MCF 10A (cell line): ENCODE measurements around the gene RNF150. TPM values are rescaled to one million over a fixed set of nuclear protein-coding genes. Genes with fewer than 3 reads are reported as not detected.

ENCODE experiments used
- BruUV-seq: library from RNA; stranded (reverse); fragments of 400-500 nt; replicated peaks from 2 replicates; lab custom pipeline; 2021; lab: Mats Ljungman, UMichigan
- CTCF ChIA-PET: fragments of 300-600 bp; sonication (Branson Sonifier 250); formaldehyde crosslinking; extraction: SDS; loops from one replicate; lab custom pipeline; 2021; ENCODE audit warnings: antibody characterized with exemption, inconsistent platforms; lab: Yijun Ruan, JAX
- POLR2A ChIA-PET: fragments of 300-600, 350-650 bp; sonication (Branson Sonifier 250); formaldehyde crosslinking; extraction: SDS; loops from one replicate; lab custom pipeline; 2020; ENCODE audit warnings: antibody characterized with exemption, inconsistent platforms; lab: Yijun Ruan, JAX
- DNase-seq: peaks from one replicate; pipeline ENCODE4 v3.0.0-alpha.2; 2018; ENCODE audit not compliant: unreplicated experiment
- H3K27ac Mint-ChIP-seq: one replicate; pipeline ENCODE4 v1.8.0; 2022; ENCODE audit warnings: mild to moderate bottlenecking, low read depth, mixed read lengths; ENCODE audit not compliant: unreplicated experiment
- H3K27me3 Mint-ChIP-seq: one replicate; pipeline ENCODE4 v1.8.0; 2022; ENCODE audit warnings: mixed read lengths; ENCODE audit not compliant: insufficient read depth, unreplicated experiment
- H3K36me3 Mint-ChIP-seq: one replicate; pipeline ENCODE4 v1.8.0; 2022; ENCODE audit warnings: mild to moderate bottlenecking, moderate library complexity, mixed read lengths; ENCODE audit not compliant: insufficient read depth, unreplicated experiment
- H3K4me1 Mint-ChIP-seq: one replicate; pipeline ENCODE4 v1.8.0; 2022; ENCODE audit warnings: mixed read lengths; ENCODE audit not compliant: insufficient read depth, unreplicated experiment
- H3K4me3 Mint-ChIP-seq: one replicate; pipeline ENCODE4 v1.8.0; 2022; ENCODE audit warnings: mild to moderate bottlenecking, moderate library complexity, mixed read lengths; ENCODE audit not compliant: unreplicated experiment
- H3K9me3 Mint-ChIP-seq: one replicate; pipeline ENCODE4 v1.8.0; 2022; ENCODE audit warnings: mixed read lengths; ENCODE audit not compliant: unreplicated experiment
- intact Hi-C: fragments of 100-400 bp; cut with micrococcal nuclease; formaldehyde crosslinking; loops from 2 replicates; pipeline ENCODE4 v1.14.1; 2022
- total RNA-seq: library from RNA; stranded (reverse); gene quantifications from 2 replicates; pipeline ENCODE4 v1.2.3, GENCODE V29; 2022
- TF ChIP-seq, protein P1 (sequence below): fragments of 200-600 bp; IDR thresholded peaks from one replicate; pipeline ENCODE4 v1.8.0; 2022; ENCODE audit warnings: antibody characterized with exemption, mild to moderate bottlenecking; ENCODE audit not compliant: unreplicated experiment

The RNF150 gene
- total RNA-seq, 1 experiment from 2014 or later: 0.44 TPM

DNA sequence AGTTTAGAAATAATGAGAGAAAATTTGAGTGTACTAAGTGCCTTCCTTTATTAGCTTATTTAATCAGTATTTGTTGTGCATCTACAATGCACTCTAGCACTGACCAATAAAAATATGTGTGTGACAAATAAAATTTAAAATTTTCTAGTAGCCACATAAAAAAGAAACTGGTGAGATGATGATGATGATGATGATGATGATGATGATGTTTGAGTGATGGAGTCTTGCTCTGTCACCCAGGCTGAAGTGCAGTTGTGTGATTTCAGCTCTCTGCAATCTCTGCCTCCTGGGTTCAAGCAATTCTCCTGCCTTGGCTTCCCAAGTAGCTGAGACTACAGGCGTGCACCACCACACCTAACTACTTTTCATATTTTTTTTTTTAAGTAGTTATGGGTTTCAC is 110.2 kb downstream of the RNF150 start:
- DNase-seq: no peak
- no TSS peak for BruUV-seq
- no peaks in the 10 kb centered on the region for H3K36me3 Mint-ChIP-seq
- H3K27me3 Mint-ChIP-seq: no peaks in the 10 kb centered on the region
- H3K4me3 Mint-ChIP-seq: no peak overlapping the region
- H3K27ac Mint-ChIP-seq: no peak overlapping the region
- no peaks in the 10 kb centered on the region for H3K9me3 Mint-ChIP-seq
- intact Hi-C loops: no loop called here
- TF ChIP-seq, protein P1, sequence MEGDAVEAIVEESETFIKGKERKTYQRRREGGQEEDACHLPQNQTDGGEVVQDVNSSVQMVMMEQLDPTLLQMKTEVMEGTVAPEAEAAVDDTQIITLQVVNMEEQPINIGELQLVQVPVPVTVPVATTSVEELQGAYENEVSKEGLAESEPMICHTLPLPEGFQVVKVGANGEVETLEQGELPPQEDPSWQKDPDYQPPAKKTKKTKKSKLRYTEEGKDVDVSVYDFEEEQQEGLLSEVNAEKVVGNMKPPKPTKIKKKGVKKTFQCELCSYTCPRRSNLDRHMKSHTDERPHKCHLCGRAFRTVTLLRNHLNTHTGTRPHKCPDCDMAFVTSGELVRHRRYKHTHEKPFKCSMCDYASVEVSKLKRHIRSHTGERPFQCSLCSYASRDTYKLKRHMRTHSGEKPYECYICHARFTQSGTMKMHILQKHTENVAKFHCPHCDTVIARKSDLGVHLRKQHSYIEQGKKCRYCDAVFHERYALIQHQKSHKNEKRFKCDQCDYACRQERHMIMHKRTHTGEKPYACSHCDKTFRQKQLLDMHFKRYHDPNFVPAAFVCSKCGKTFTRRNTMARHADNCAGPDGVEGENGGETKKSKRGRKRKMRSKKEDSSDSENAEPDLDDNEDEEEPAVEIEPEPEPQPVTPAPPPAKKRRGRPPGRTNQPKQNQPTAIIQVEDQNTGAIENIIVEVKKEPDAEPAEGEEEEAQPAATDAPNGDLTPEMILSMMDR: no peak
- peaks cover 6% of the 10 kb centered on the region for H3K4me1 Mint-ChIP-seq
- CTCF ChIA-PET: interaction anchor here (1.0 kb wide), 1 partner anchor 110 kb away, joined by 5 read pairs; the partner anchor contains the start of gene RNF150
- POLR2A ChIA-PET: interaction anchor here (0.5 to 0.6 kb wide), 2 partner anchors 8 to 34 kb away, joined by 3 read pairs; no protein-coding TSS in a partner anchor

DNA sequence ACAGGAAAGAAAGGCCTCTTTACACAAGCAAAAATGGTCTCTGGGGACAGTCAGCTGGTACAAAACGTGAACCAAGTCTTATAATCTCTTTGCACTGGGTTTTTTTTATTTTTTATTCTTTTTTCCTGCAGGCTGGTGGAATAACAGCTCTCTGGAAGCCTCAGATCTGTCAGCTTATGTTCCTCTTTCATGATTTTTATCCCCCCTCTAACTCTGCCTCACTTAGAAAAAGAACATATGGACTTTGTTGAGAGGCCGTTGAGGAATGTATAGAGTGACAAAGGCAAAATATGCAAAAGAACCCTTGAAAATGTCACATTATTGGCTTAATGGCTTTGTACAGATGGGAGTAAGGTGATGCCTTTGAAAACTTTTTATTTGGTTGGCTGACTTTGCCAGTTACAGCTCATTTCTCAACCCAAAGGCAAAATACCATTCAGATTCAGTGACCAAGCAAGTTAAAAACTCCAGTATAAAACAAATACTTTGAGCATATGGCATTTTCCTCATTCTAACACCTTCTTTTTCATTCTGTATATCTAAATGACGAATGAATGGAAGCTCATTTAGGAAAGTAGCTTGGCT is 111.1 kb downstream of the RNF150 start:
- H3K27me3 Mint-ChIP-seq: no peaks in the 10 kb centered on the region
- TF ChIP-seq, protein P1: no peak
- no peaks in the 10 kb centered on the region for H3K36me3 Mint-ChIP-seq
- H3K4me3 Mint-ChIP-seq: no peak overlapping the region
- no TSS peak for BruUV-seq
- CTCF ChIA-PET: interaction anchor here (1.0 kb wide), 1 partner anchor 111 kb away, joined by 5 read pairs; the partner anchor contains the start of gene RNF150
- H3K9me3 Mint-ChIP-seq: no peaks in the 10 kb centered on the region
- POLR2A ChIA-PET: interaction anchor here (0.6 kb wide), 1 partner anchor 34 kb away, joined by 3 read pairs; no protein-coding TSS in a partner anchor
- H3K27ac Mint-ChIP-seq: no peak overlapping the region
- no peak for DNase-seq
- H3K4me1 Mint-ChIP-seq: peaks cover 2% of the 10 kb centered on the region
- intact Hi-C loops: no loop called here

DNA sequence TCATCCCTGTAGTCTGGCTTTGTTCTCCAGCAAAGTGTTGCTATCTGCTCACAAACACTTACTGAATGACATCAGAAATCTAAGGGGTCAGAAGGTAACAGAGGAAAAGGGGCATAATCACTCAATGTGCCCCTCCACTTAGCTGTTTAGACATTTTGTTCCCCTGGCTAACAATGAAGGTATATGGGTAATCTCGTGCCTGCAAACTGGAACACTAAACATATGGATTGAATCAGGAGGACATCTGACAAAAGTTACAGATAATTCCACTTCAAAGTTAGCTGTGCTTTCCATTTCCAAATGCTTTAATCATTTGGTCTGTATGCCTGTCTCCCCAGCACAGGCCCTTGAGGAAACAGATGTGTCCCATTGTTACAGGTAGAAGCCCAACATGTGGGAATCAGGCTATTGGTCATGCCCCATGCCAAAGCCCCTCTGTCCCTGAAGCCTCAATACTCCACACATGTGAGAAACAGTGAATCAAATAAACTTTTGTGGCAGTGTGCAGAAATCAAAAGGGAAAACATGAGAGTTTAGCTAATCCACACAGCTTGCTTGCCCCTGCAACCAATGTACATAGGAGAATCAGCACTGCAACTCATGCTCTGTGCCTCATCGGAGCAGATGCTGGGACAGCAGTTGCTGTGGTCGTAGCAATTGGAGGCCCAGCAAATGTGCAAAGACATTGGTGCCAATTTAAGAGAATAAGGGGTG is 111.7 kb downstream of the RNF150 start:
- intact Hi-C loops: no loop called here
- Mint-ChIP-seq H3K4me1 (no peaks in the 10 kb centered on the region), H3K36me3 (no peaks in the 10 kb centered on the region), H3K27ac (no peak overlapping the region), H3K4me3 (no peak overlapping the region), H3K9me3 (no peaks in the 10 kb centered on the region), H3K27me3 (no peaks in the 10 kb centered on the region)
- ChIA-PET POLR2A (interaction anchor here (0.7 to 0.8 kb wide), 2 partner anchors 24 to 112 kb away, joined by 3 read pairs; partner anchors contain the start of gene RNF150), CTCF (no interaction called here)
- TF ChIP-seq, protein P1: no peak
- BruUV-seq: no TSS peak
- DNase-seq: no peak

DNA sequence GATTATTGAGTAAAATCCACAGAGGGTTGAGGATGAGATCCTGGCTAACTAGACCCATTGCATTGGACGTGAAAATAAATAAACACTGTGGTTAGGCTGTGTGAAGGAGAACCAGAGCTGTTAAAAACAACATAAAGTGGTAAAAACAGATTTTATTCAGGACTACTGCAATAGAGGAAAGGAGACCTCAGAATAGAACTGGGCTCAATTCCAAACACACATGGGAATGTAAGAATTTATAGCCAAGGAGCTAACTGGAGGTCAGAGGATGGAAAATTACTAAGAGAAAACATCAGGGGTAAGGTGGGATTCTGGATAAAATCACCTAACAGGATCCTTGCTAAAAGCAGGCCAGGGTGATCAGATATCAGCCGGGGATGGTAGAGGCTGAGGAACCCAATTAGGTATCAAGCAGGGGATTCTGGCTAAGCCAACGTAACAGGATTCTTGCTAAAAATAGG is 112.4 kb downstream of the RNF150 start:
- H3K27ac Mint-ChIP-seq: no peak overlapping the region
- H3K4me1 Mint-ChIP-seq: no peaks in the 10 kb centered on the region
- no peaks in the 10 kb centered on the region for H3K9me3 Mint-ChIP-seq
- intact Hi-C loops: no loop called here
- no peak for DNase-seq
- no peaks in the 10 kb centered on the region for H3K36me3 Mint-ChIP-seq
- ChIA-PET POLR2A (interaction anchor here (0.7 to 0.8 kb wide), 2 partner anchors 25 to 112 kb away, joined by 3 read pairs; partner anchors contain the start of gene RNF150), CTCF (no interaction called here)
- BruUV-seq: no TSS peak
- no peaks in the 10 kb centered on the region for H3K27me3 Mint-ChIP-seq
- no peak overlapping the region for H3K4me3 Mint-ChIP-seq
- TF ChIP-seq, protein P1: no peak
